ACC112 (cell line): Measurements from ENCODE around the gene HYAL2.
"Not testable (repeated sequence)": the region's sequence is repeated elsewhere in the genome, so short reads cannot be mapped to it uniquely, and the experiment has no call there.

Experiments used
- H2AFZ ChIP-seq: fragments of 200-600 bp; sonication (generic); one replicate; pipeline ENCODE4 v1.6.0; 2017; ENCODE audit warnings: antibody characterized with exemption, low read length; ENCODE audit not compliant: unreplicated experiment
- H3K27ac ChIP-seq: fragments of 200-600 bp; sonication (generic); 2 replicates; pipeline ENCODE4 v1.5.1; 2014; ENCODE audit warnings: low read depth, mild to moderate bottlenecking, antibody characterized with exemption, low read length, moderate library complexity
- H3K27me3 ChIP-seq: fragments of 200-600 bp; sonication (generic); 2 replicates; pipeline ENCODE4 v1.6.1; 2014; ENCODE audit warnings: mild to moderate bottlenecking, antibody characterized with exemption, low read length, moderate library complexity, mixed read lengths; ENCODE audit not compliant: insufficient read depth
- H3K36me3 ChIP-seq: fragments of 200-600 bp; sonication (generic); 2 replicates; pipeline ENCODE4 v1.6.1; 2016; ENCODE audit warnings: mild to moderate bottlenecking, antibody characterized with exemption, low read length, moderate library complexity, mixed read lengths; ENCODE audit not compliant: insufficient read depth
- H3K4me1 ChIP-seq: fragments of 200-600 bp; sonication (generic); one replicate; pipeline ENCODE4 v1.6.1; 2016; ENCODE audit warnings: low read length, mixed read lengths; ENCODE audit not compliant: insufficient read depth, unreplicated experiment, control insufficient read depth
- H3K4me3 ChIP-seq: fragments of 200-600 bp; sonication (generic); 2 replicates; pipeline ENCODE4 v1.5.1; 2014; ENCODE audit warnings: mild to moderate bottlenecking, low read depth, low read length
- H3K79me2 ChIP-seq: fragments of 200-600 bp; sonication (generic); one replicate; pipeline ENCODE4 v1.6.0; 2016; ENCODE audit warnings: low read length; ENCODE audit not compliant: control insufficient read depth, unreplicated experiment, insufficient read depth

Gene HYAL2

GRCh38 chr3:50275141-50275995, 47.2 kb downstream of the HYAL2 start:
- Histone ChIP-seq H3K36me3 (no peaks in the 10 kb centered on the region), H2AFZ (no peak overlapping the region), H3K27me3 (peaks cover 18% of the 10 kb centered on the region), H3K79me2 (no peaks in the 10 kb centered on the region), H3K4me1 (peaks cover 5% of the 10 kb centered on the region), H3K27ac (no peak overlapping the region), H3K4me3 (no peak overlapping the region)

GRCh38 chr3:50274371-50275104, 48.0 kb downstream of the HYAL2 start:
- no peak overlapping the region for H3K27ac ChIP-seq
- H3K27me3 ChIP-seq, result peaks cover 18% of the 10 kb centered on the region
- H2AFZ ChIP-seq, result no peak overlapping the region
- no peak overlapping the region for H3K4me3 ChIP-seq
- peaks cover 13% of the 10 kb centered on the region for H3K4me1 ChIP-seq
- no peaks in the 10 kb centered on the region for H3K36me3 ChIP-seq
- no peaks in the 10 kb centered on the region for H3K79me2 ChIP-seq

DNA sequence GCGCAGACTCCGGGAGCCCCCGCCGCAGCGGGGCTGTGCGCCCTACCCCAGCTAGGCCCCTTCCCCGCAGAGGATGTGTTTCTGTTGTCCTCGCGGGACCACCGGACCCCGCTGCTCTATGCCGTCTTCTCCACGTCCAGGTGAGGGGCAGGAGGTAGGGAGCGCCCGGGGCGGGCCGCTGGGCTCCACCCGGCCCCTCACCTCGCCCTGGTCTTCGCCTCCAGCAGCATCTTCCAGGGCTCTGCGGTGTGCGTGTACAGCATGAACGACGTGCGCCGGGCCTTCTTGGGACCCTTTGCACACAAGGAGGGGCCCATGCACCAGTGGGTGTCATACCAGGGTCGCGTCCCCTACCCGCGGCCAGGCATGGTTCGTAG, 48.9 kb downstream of the HYAL2 start:
- peaks cover 18% of the 10 kb centered on the region for H3K27me3 ChIP-seq

DNA sequence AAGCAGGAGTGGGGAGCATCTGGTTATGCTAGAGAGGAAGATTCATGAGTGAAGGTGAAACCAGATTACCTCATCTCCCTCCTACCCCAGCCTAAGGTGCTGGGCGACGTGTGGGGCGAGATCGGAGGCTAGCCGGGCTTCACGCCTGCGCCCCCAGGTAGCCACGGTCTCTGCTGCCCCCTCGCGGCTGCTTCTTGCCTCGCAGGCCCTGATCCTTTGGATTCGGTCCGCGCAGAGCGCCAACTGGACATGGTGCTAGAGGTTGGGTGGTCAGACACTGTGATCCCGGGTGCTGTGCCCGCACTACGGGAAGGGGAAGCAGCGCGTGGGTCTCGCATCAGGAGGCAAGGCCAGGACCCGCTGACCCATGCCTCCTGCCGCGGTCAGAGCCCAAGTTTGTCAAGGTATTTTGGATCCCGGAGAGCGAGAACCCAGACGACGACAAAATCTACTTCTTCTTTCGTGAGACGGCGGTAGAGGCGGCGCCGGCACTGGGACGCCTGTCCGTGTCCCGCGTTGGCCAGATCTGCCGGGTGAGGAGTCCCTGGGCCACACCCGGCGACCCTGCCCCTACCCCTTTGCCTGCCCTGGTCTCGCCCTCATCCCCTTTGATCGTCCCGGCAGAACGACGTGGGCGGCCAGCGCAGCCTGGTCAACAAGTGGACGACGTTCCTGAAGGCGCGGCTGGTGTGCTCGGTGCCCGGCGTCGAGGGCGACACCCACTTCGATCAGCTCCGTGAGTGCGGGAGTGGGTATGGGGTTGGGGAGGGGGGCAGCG, 49.4 kb downstream of the HYAL2 start:
- H2AFZ ChIP-seq, result no peak overlapping the region
- peaks cover 18% of the 10 kb centered on the region for H3K27me3 ChIP-seq
- peaks cover 26% of the 10 kb centered on the region for H3K4me1 ChIP-seq

More for the DNA sequence above, 48.9 kb downstream of the HYAL2 start:
- Histone ChIP-seq H2AFZ (no peak overlapping the region), H3K27ac (no peak overlapping the region), H3K4me1 (peaks cover 22% of the 10 kb centered on the region), H3K36me3 (no peaks in the 10 kb centered on the region), H3K79me2 (no peaks in the 10 kb centered on the region), H3K4me3 (no peak overlapping the region)

GRCh38 chr3:50272538-50272910, 50.0 kb downstream of the HYAL2 start:
- H3K79me2 ChIP-seq, H2AFZ ChIP-seq, H3K27ac ChIP-seq, H3K36me3 ChIP-seq: not testable (repeated sequence)
- peaks cover 18% of the 10 kb centered on the region for H3K27me3 ChIP-seq
- peak overlapping the region; percentile 77 for H3K4me3 ChIP-seq
- peaks cover 26% of the 10 kb centered on the region for H3K4me1 ChIP-seq

More for the DNA sequence above, 49.4 kb downstream of the HYAL2 start:
- H3K4me3 ChIP-seq, result peak overlapping the region; percentile 77
- no peaks in the 10 kb centered on the region for H3K79me2 ChIP-seq
- H3K27ac ChIP-seq, result no peak overlapping the region
- no peaks in the 10 kb centered on the region for H3K36me3 ChIP-seq

DNA sequence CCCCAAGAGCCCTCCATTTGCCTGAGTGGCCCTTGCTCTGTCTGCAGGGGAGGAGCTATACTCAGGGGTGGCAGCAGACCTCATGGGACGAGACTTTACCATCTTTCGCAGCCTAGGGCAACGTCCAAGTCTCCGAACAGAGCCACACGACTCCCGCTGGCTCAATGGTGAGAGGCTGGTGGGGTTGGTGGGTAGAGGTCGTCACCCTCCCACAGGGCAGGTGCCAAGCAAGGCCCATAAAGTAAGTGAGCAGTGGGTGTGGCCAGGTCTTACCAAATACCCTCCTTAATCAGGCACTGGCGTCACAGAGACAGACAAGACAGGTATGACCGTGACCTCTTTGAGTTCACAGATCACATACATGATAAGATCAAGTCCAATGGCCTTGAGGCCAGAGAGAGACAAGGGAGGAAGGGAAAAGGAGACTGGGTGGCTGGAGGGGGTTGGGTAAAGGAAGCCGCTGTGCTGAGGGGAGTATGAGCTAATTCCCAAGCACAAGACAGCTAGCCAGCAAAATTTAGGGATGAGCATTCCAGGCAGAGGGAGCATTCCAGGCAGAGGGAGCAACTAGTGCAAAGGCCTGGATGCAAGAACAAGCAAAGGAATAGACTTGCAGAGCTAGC, 51.1 kb downstream of the HYAL2 start:
- Histone ChIP-seq H3K79me2 (no peaks in the 10 kb centered on the region), H3K4me1 (peaks cover 26% of the 10 kb centered on the region), H3K27me3 (peaks cover 18% of the 10 kb centered on the region), H3K36me3 (no peaks in the 10 kb centered on the region), H3K4me3 (no peak overlapping the region), H2AFZ (no peak overlapping the region), H3K27ac (no peak overlapping the region)

DNA sequence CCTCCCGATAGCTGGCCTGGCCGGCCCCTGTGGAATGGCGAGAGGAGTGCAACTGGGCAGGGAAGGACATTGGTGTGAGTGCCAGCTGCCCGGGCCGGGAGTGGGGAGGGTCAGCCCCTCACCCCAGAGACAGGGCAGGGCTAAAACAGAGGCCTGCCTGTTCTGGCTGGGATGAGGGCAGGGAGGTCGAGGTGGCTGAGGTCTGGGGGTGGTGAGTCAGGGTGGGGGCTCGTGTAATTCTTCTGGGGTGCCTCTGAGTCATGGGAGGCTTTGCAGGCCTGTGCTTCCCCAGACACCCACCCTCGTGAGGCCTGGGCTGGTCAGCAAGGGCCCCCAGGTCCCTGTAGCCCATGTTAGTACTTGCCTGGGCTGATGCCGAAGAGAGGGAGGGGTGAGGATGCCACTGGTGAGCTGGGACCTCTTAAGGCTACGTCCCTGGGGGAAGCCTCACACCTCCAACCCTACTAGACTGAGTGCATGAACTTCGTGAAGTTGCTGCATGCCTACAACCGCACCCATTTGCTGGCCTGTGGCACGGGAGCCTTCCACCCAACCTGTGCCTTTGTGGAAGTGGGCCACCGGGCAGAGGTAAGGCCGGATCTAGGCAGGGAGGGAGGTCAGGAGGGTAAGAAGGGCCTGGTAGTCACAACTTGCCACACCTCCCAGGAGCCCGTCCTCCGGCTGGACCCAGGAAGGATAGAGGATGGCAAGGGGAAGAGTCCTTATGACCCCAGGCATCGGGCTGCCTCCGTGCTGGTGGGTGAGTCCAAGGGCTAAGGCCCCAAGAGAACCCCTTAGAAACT, 51.9 kb downstream of the HYAL2 start:
- peaks cover 18% of the 10 kb centered on the region for H3K27me3 ChIP-seq
- peaks cover 26% of the 10 kb centered on the region for H3K4me1 ChIP-seq
- no peaks in the 10 kb centered on the region for H3K36me3 ChIP-seq
- no peak overlapping the region for H3K4me3 ChIP-seq
- H2AFZ ChIP-seq, result no peak overlapping the region
- no peaks in the 10 kb centered on the region for H3K79me2 ChIP-seq
- no peak overlapping the region for H3K27ac ChIP-seq

DNA sequence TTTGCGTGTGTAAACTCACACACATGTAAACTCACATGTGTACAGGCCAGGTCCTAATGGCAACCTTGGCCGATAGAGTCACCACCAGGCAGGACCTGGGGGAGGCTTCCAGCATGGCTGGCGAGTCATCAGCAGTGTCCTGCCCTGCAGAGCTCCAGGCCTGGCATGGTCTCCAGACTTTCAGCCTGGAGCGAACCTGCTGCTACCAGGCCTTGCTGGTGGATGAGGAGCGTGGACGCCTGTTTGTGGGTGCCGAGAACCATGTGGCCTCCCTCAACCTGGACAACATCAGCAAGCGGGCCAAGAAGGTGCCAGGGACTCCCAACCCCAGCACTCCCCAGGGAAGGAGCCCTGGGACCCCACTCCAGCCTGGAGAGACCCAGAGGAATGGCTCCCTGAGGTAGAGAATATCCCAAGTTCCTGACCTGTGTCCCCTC, 52.5 kb downstream of the HYAL2 start:
- Histone ChIP-seq H3K27me3 (peaks cover 14% of the 10 kb centered on the region), H3K27ac (no peak overlapping the region), H3K36me3 (no peaks in the 10 kb centered on the region), H2AFZ (no peak overlapping the region), H3K4me1 (peaks cover 30% of the 10 kb centered on the region), H3K79me2 (no peaks in the 10 kb centered on the region), H3K4me3 (peak overlapping the region; percentile 39; the same call in 1 of the 2 replicates)

DNA sequence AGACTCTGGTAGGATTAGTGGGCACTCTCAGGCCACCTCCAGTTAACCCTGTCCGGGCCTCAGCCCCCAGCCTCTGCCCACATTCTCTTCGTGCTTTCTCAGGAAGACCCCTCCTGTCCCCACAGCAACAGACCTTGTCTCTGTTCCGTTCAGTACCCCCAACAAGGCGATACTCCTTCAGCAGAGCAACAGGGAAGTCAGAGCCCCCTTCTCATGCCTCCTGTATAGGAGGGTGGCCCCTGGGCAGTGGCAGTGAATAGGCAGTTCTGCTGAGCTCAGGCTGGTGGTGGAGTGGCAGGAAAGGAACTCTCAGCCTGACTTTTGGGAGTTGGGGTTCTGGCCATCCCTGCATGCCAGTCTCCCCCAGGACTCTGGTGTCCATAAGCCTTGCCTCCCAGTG, 53.1 kb downstream of the HYAL2 start:
- Histone ChIP-seq H3K4me3 (peak overlapping the region; percentile 39; the same call in 1 of the 2 replicates), H2AFZ (no peak overlapping the region), H3K27ac (no peak overlapping the region), H3K79me2 (no peaks in the 10 kb centered on the region), H3K4me1 (peaks cover 36% of the 10 kb centered on the region), H3K36me3 (no peaks in the 10 kb centered on the region), H3K27me3 (peaks cover 10% of the 10 kb centered on the region)
